Measurements from ENCODE around the gene LILRA6.

DNA sequence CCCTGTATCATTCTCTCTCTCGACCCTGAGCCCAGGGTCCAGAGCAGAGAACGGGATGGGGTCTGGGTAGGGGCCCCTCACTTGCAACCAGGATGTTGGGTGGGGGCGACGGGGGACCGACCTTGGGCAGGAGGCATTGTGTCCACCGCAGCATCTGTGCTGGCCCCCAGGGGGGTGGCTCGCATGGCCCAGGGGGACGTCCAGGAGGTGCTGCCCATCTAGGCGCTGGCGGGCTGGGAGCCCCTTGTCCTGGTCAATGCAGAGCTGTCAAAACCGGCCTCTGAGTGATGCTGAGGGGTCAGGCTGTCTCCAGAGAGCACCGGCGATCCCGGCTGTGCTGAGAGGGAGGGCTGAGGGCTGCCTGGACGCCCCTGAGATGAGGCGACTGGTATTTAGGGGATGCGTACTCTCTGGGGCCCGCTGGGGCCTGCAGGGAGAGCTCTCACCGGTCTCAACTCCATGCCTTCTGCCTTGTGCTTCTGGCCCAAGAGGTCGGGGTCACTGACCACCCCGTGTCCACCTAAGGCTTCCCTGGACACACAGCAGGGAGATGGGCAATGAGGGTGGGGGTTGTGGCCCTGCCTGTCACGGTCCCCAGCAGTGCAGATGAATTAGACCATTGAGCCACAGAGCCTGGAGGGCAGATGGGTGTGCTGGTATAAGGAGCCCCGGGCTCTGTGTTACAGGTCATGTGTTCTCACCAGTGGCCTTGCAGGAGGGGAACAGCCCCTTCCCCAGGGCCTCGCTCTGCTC is 33.4 kb downstream of the LILRA6 start:
- TF ChIP-seq POLR2A (IDR thresholded peaks at IDR 0.05): no peak
- TF ChIP-seq, protein P1, sequence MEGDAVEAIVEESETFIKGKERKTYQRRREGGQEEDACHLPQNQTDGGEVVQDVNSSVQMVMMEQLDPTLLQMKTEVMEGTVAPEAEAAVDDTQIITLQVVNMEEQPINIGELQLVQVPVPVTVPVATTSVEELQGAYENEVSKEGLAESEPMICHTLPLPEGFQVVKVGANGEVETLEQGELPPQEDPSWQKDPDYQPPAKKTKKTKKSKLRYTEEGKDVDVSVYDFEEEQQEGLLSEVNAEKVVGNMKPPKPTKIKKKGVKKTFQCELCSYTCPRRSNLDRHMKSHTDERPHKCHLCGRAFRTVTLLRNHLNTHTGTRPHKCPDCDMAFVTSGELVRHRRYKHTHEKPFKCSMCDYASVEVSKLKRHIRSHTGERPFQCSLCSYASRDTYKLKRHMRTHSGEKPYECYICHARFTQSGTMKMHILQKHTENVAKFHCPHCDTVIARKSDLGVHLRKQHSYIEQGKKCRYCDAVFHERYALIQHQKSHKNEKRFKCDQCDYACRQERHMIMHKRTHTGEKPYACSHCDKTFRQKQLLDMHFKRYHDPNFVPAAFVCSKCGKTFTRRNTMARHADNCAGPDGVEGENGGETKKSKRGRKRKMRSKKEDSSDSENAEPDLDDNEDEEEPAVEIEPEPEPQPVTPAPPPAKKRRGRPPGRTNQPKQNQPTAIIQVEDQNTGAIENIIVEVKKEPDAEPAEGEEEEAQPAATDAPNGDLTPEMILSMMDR (IDR thresholded peaks at IDR 0.05): no peak
